ENCODE results near the gene SIRT6. TPM values are rescaled to one million over a fixed set of nuclear protein-coding genes. Genes with fewer than 3 reads are reported as not detected.

The SIRT6 gene
- polyA plus RNA-seq, 1 donor from 2014 or later: 42.8 TPM

DNA sequence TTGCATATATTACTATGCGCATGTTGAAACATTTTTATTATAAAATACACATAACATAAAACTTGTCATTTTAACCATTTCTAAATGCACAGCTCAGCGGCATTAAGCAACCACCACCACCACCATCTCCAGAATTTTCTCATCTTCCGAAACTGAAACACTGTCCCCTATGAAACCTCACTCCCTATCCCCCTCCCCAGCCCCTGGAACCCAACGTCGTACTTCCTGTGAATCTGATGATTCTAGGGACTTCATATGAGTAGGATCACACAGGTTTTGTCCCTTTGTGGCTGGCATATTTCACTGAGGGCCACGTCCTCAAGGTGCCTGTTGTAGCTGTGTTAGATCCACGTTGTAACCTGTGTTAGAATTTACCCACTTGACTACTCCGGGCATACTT is 57.7 kb downstream of the SIRT6 start:
- Histone ChIP-seq H3K4me3 (ENCODE audit: low read length) (peak overlapping the region; percentile 76), H3K27me3 (ENCODE audit: insufficient read depth, low read depth, low read length) (no peaks in the 10 kb centered on the region), H3F3A (ENCODE audit: insufficient read depth, low read length, poor library complexity, severe bottlenecking) (no peaks in the 10 kb centered on the region), H3K4me2 (ENCODE audit: low read length) (peak overlapping the region; percentile 83), H4K20me1 (ENCODE audit: insufficient read depth) (no peaks in the 10 kb centered on the region), H2AFZ (ENCODE audit: low read depth, low read length) (peak overlapping the region; percentile 85), H3K36me3 (ENCODE audit: insufficient read depth, low read length) (no peaks in the 10 kb centered on the region), H3K9me2 (ENCODE audit: insufficient read depth, low read length) (no peaks in the 10 kb centered on the region), H3K27ac (ENCODE audit: low read length) (no peak overlapping the region), H3K79me2 (replicated peaks; ENCODE audit: insufficient read depth, low read length) (peaks cover 11% of the 10 kb centered on the region), H3K9ac (ENCODE audit: low read length) (peak overlapping the region; percentile 89), H3K9me3 (ENCODE audit: low read length) (no peaks in the 10 kb centered on the region)
- TF ChIP-seq MXI1 (conservative IDR thresholded peaks at IDR 0.05; ENCODE audit: poor library complexity, severe bottlenecking): no peak
- TF ChIP-seq POLR2AphosphoS5 (IDR thresholded peaks at IDR 0.05): no peak
- TF ChIP-seq, protein P1, sequence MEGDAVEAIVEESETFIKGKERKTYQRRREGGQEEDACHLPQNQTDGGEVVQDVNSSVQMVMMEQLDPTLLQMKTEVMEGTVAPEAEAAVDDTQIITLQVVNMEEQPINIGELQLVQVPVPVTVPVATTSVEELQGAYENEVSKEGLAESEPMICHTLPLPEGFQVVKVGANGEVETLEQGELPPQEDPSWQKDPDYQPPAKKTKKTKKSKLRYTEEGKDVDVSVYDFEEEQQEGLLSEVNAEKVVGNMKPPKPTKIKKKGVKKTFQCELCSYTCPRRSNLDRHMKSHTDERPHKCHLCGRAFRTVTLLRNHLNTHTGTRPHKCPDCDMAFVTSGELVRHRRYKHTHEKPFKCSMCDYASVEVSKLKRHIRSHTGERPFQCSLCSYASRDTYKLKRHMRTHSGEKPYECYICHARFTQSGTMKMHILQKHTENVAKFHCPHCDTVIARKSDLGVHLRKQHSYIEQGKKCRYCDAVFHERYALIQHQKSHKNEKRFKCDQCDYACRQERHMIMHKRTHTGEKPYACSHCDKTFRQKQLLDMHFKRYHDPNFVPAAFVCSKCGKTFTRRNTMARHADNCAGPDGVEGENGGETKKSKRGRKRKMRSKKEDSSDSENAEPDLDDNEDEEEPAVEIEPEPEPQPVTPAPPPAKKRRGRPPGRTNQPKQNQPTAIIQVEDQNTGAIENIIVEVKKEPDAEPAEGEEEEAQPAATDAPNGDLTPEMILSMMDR (IDR thresholded peaks at IDR 0.05; ENCODE audit: poor library complexity, severe bottlenecking): no peak
- TF ChIP-seq TAF1 (IDR thresholded peaks at IDR 0.05; ENCODE audit: low read depth): no peak
- TF ChIP-seq, protein P2, sequence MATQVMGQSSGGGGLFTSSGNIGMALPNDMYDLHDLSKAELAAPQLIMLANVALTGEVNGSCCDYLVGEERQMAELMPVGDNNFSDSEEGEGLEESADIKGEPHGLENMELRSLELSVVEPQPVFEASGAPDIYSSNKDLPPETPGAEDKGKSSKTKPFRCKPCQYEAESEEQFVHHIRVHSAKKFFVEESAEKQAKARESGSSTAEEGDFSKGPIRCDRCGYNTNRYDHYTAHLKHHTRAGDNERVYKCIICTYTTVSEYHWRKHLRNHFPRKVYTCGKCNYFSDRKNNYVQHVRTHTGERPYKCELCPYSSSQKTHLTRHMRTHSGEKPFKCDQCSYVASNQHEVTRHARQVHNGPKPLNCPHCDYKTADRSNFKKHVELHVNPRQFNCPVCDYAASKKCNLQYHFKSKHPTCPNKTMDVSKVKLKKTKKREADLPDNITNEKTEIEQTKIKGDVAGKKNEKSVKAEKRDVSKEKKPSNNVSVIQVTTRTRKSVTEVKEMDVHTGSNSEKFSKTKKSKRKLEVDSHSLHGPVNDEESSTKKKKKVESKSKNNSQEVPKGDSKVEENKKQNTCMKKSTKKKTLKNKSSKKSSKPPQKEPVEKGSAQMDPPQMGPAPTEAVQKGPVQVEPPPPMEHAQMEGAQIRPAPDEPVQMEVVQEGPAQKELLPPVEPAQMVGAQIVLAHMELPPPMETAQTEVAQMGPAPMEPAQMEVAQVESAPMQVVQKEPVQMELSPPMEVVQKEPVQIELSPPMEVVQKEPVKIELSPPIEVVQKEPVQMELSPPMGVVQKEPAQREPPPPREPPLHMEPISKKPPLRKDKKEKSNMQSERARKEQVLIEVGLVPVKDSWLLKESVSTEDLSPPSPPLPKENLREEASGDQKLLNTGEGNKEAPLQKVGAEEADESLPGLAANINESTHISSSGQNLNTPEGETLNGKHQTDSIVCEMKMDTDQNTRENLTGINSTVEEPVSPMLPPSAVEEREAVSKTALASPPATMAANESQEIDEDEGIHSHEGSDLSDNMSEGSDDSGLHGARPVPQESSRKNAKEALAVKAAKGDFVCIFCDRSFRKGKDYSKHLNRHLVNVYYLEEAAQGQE (IDR thresholded peaks at IDR 0.05; ENCODE audit: borderline replicate concordance): no peak
- TF ChIP-seq SMC3 (conservative IDR thresholded peaks at IDR 0.05; ENCODE audit: poor library complexity): no peak
- TF ChIP-seq EP300 (conservative IDR thresholded peaks at IDR 0.05; ENCODE audit: poor library complexity, severe bottlenecking): no peak
- TF ChIP-seq RAD21 (conservative IDR thresholded peaks at IDR 0.05): no peak

Small RNAs within 50 kb of the gene (small RNA-seq; reads per million reads assigned to genes)
- gene RF00017: 0 reads per million in 3 experiments

Other genes with a start within 250 kb of the SIRT6 start
- gene NMRK2, start 249.5 kb downstream of the SIRT6 start, polyA plus RNA-seq: not detected in 2 replicates
- gene DAPK3, start 211.5 kb downstream of the SIRT6 start, polyA plus RNA-seq: 100 and 118 TPM in 2 replicates
- gene EEF2, start 197.1 kb downstream of the SIRT6 start, polyA plus RNA-seq: 716 and 865 TPM in 2 replicates
- 22.3 and 27.0 TPM in 2 replicates for gene PIAS4, start 174.8 kb downstream of the SIRT6 start, polyA plus RNA-seq
- 1.7 and 2.5 TPM in 2 replicates for gene ZBTB7A, start 115.7 kb downstream of the SIRT6 start, polyA plus RNA-seq
- gene MAP2K2, start 58.4 kb downstream of the SIRT6 start, polyA plus RNA-seq: 95.5 and 102 TPM in 2 replicates
- not detected in 2 replicates for gene CREB3L3, start 28.9 kb downstream of the SIRT6 start, polyA plus RNA-seq
- gene ANKRD24, start 126 bp upstream of the SIRT6 start, polyA plus RNA-seq: 2.8 and 3.3 TPM in 2 replicates
- not detected in 2 replicates for gene EBI3, start 47.0 kb upstream of the SIRT6 start, polyA plus RNA-seq
- 32.6 and 35.4 TPM in 2 replicates for gene YJU2, start 64.5 kb upstream of the SIRT6 start, polyA plus RNA-seq
- 188 and 191 TPM in 2 replicates for gene SHD, start 96.7 kb upstream of the SIRT6 start, polyA plus RNA-seq
- gene TMIGD2, start 119.8 kb upstream of the SIRT6 start, polyA plus RNA-seq: not detected in 2 replicates
- 114 and 158 TPM in 2 replicates for gene FSD1, start 122.0 kb upstream of the SIRT6 start, polyA plus RNA-seq
- 0.16 and 0.62 TPM in 2 replicates for gene STAP2, start 156.3 kb upstream of the SIRT6 start, polyA plus RNA-seq
- 34.8 and 37.0 TPM in 2 replicates for gene MPND, start 161.0 kb upstream of the SIRT6 start, polyA plus RNA-seq
- gene SH3GL1, start 218.0 kb upstream of the SIRT6 start, polyA plus RNA-seq: 25.2 and 28.6 TPM in 2 replicates
- 3.1 and 9.4 TPM in 2 replicates for gene CHAF1A, start 220.1 kb upstream of the SIRT6 start, polyA plus RNA-seq